ENCODE data around the gene ABHD12B.

DNA sequence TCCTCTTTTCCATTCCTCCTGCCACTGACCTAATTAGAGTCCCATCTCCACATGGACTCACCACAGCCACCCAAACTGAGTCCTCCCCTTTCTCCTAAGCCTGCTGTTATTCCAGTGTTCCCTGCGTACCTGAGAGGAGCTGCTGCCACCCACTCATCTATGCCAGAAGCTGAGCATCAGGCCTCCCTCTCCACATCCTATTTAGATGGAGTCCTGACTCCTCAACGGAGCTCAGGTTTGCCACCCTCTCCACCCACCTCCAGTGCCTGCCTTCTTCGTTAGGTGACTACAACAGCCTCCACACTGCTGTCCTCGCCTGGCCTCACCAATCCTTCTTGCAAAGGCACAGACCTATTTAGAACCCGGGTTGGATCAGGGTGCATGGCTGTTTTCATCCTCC lies 15.2 kb upstream of the ABHD12B start:
- TF ChIP-seq, protein P1, sequence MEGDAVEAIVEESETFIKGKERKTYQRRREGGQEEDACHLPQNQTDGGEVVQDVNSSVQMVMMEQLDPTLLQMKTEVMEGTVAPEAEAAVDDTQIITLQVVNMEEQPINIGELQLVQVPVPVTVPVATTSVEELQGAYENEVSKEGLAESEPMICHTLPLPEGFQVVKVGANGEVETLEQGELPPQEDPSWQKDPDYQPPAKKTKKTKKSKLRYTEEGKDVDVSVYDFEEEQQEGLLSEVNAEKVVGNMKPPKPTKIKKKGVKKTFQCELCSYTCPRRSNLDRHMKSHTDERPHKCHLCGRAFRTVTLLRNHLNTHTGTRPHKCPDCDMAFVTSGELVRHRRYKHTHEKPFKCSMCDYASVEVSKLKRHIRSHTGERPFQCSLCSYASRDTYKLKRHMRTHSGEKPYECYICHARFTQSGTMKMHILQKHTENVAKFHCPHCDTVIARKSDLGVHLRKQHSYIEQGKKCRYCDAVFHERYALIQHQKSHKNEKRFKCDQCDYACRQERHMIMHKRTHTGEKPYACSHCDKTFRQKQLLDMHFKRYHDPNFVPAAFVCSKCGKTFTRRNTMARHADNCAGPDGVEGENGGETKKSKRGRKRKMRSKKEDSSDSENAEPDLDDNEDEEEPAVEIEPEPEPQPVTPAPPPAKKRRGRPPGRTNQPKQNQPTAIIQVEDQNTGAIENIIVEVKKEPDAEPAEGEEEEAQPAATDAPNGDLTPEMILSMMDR (conservative IDR thresholded peaks at IDR 0.05; ENCODE audit: low read depth, low read length), result no peak
- TF ChIP-seq EZH2 (IDR thresholded peaks at IDR 0.05; ENCODE audit: borderline replicate concordance, low read depth, low read length, poor library complexity, severe bottlenecking), result no peak

All from A673 (cell line).